ENCODE data around the gene MC2R.

GRCh38 chr18:13930964-13931363, 15.6 kb upstream of the MC2R start:
- TF ChIP-seq CTCF (IDR thresholded peaks at IDR 0.05): no peak
- TF ChIP-seq POLR2A (IDR thresholded peaks at IDR 0.05): no peak
- TF ChIP-seq EP300 (IDR thresholded peaks at IDR 0.05): no peak
